Skin of body (tissue), 2 donors: ENCODE results near the gene GMDS. TPM values are rescaled to one million over a fixed set of nuclear protein-coding genes. Genes with fewer than 3 reads are reported as not detected.
A peak's percentile ranks its signal among the peaks of the same experiment; 100 is the strongest.

Source experiments
- DNase-seq: peaks from one replicate; lab custom pipeline; 2025; lab: John Stamatoyannopoulos, UW
- total RNA-seq: library from RNA; depleted of rRNA; stranded (reverse); fragments of >200 nt; gene quantifications from one replicate; pipeline ENCODE4 v1.2.3, GENCODE V29; 2014

Gene GMDS
- total RNA-seq, 1 donor from 2014 or later, result 12.5 TPM

DNA sequence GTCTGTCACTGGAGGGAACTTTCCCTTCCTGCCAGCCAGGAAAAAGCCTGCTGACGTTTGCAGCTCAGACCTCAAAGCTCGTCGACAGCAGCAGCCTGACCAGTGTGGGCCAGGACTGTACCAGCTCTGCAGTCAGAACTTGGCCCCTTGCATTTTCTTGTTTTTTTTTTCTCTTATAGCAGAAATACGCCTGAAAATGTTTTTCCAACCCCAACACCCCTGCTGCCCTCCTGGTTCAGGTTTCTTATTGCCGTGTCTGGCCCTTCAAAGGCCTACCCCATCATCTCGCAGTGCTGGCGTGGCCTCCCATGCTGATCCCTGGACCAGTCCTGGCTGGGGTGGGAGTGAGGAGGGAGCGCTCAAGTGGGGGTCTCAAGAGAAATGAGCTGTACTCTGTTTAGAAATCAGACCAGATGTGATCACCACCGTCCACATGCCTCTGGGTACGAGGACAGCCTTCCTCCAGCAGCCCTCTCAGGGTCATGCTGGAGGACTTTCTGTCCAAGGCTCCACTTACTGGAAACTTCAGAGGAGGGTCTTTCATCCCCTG, 466.6 kb downstream of the GMDS start:
- DNase-seq, result no peak

- DNase-seq, result no peak
Measured at GRCh38 chr6:1777921-1778685, 467.3 kb downstream of the GMDS start.

GRCh38 chr6:1775441-1775840, 470.0 kb downstream of the GMDS start:
- no peak for DNase-seq

DNA sequence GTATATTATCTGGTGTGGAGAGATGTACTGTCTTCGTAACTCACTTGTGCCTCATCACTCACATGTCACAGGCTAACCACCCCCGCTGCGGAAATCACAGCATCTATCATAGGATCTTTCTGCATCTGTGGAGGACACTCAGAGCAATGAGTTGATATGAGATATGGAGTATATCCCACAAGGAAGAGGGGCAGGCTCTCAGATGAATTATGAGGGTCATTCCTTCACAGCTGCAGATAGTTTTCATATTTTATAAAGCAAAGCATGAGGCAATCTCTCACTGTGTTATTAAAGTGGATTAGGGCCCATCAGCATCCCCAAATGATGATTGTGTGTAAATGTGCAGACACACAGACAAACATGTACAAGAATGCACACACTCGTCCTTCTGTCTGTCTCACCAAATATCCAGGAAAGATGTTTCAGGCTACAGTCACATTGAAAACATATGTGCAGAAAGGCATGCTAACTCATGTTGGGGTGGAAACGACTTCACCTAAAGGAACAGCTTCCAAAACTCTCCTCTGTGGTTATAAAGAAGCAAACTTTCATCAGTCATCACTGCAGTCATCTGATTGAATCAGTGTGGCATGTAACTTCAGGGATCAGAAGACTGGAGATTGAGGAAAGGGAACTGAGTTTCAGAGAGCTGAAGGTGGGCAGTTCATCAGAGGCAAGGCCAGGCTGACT, 471.0 kb downstream of the GMDS start:
- no peak for DNase-seq

GRCh38 chr6:1773700-1774099, 471.7 kb downstream of the GMDS start:
- DNase-seq, result no peak

DNA sequence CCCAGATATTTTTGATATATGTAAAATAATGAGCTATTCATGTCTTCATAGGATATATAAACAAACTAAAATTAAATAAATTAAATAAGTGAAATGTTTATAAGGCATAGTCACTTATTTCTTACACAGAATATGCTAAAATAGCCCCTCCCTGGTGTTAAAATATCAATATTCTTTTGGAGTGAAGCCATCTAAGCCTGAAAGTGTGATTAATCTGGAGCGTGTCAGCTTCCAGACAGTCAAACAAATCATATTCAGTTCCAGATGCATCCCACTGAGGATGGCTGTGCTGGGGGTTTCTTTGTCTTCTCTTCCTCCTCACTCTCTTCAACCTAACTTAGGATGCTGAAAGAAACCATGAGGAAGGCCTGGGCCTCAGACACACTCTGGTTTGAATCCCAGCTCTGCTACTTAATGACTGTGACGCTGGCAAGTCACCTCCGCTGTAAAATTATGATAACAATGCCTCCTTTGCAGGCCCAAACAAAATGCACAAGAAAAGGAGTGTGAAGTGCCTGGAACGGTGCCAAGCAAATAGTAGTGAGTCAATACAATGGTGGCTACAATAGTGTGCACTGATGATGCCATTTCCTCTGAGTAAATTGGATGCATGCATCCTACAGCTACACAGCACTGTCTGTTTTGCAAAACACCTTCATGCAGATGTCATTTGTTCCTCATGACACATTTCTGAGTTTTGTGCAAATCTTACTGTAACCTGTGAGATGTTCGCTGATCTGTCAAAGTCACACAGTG, 474.3 kb downstream of the GMDS start:
- no peak for DNase-seq

- no peak for DNase-seq
Measured at GRCh38 chr6:1770435-1770843, 475.0 kb downstream of the GMDS start.

DNA sequence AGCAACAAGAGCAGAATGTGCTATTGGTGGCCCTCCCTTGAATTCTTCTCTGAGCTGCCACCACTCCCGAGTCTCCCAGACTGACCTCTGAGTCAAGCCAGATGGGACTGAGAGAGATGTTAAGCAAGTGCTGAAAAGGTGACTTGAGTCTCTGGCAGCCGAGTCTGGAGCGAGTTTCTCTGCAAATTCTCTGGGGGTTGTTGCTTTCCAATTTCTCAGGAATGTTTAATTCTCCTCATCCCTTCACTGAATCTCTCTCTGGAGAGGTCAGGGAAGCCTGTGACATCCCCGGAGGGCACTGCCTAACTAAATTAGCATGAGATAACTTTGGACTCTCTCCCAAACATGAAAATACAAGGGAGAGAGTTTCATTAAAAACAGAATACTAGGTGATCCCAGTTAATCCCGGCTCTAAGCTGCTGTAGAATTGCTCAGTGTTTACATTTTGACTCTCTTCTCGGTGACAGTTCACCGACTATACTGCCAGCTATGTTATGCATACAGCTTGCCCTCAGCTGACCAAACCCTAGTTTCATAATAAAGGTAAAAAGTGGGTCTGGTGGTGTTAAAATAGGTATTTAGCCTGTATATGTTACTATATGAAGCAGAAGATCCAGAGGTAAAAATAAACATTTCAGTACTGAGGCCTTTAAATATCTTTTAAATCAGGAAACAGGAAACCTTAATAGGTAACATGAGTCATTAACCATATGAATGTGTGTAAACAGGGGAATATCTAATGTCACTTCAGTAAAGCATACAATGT, 477.7 kb downstream of the GMDS start:
- DNase-seq, result no peak

DNA sequence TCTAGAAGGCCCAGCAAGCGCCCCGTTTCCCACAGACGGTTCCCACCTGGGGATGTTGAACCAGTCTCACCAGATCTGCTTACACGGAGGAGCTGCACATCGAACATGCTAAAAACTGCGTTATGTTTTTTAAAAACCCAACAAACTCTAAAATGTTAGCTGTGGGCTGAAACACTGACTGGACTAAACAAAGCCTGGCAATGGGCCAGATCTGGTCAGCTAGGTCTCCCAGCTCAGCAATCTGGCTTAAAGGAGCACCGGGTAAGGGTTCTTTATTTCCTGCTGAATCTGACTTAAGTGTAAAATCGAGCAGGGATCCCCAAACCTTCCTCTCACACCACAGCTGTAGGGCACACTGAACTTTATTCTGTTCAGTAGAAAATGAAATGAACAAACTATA, 478.8 kb downstream of the GMDS start:
- no peak for DNase-seq

- no peak for DNase-seq
Measured at GRCh38 chr6:1765160-1765903, 480.1 kb downstream of the GMDS start.

GRCh38 chr6:1764397-1764987, 480.9 kb downstream of the GMDS start:
- no peak for DNase-seq

GRCh38 chr6:1763404-1763803, 482.0 kb downstream of the GMDS start:
- no peak for DNase-seq

- no peak for DNase-seq
Measured at GRCh38 chr6:1762203-1762602, 483.2 kb downstream of the GMDS start.

DNA sequence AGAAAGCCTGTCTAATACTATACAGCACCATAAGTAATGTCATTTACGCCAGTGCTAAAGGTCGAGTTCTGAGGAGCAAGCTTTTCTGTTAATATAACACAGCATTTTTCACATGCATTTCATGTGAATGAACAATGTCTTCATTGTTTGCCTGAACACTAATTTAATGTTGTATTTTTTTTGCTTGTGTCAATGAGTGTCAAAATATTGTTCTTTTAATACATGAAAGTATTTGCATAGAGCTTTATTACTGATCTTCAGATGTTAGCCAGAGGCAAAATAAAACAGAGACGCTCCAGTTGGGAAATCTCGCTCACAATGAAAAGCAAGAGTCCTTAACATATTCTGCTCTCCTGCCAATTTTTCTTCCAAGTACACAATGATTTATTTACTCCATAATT, 483.9 kb downstream of the GMDS start:
- peak; percentile 28 for DNase-seq

- DNase-seq, result no peak
Measured at GRCh38 chr6:1760876-1761275, 484.5 kb downstream of the GMDS start.

GRCh38 chr6:1759870-1760269, 485.5 kb downstream of the GMDS start:
- DNase-seq, result no peak

DNA sequence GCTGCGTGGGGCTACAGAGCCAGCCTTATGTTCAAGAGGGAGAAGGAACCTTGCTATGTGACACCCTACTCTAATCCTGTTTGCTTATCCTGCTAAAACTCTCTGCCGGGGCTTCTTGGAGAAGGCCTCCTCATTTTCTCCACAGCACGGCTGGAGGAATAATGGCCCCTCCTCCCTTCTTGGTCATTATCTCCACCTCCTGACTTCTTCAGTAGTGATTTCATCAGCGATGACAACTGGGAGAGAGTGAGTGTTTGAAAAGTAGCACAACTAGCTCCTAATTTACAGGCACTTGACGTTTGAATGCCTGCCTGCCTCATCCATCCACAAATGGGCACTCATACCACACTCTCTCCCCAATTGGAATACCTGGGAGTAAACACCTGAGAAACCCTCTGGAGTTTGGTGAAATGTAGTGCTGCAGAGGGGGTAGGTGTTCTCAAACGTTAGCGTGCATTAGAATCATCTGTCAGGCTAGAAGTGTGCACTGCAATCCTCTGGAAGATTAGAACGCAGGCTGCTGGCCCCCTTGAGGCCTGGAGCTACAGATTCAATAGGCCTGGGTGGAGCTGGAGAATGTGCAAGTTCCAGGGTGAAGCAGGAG, 487.2 kb downstream of the GMDS start:
- no peak for DNase-seq

- DNase-seq, result no peak
Measured at GRCh38 chr6:1757131-1757530, 488.3 kb downstream of the GMDS start.

DNA sequence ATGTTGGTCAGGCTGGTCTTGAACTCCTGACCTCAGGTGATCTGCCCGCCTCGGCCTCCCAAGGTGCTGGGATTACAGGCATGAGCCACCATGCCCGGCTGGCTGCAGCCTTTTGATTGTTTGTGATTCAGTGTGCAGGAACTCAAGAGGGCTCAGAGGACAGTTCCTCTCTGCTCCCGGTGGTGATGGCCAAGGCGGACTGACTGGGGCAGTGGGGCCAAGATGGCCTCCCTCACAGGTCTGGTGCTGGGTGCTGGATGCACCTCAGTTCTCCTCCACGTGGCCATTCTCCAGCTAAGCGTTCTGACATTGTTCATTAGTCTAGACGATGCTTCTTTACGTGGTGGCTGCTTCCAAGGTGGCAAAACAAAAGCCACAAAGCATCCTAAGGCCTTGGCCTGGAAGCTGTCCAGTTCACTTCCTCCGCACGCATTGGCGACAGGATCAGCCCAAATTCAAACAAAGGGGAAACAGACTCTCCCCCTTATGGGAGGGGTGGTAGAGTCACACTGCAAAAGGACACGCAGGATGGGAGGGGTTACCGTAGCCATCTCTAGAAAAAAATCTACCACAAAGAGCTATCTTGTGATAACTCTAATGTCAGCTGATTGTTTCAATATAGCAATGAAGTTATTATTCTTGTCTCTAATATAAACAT, 488.8 kb downstream of the GMDS start:
- no peak for DNase-seq
